HepG2 (cell line): ENCODE measurements around the gene FAM222B. TPM values are rescaled to one million over a fixed set of nuclear protein-coding genes. Genes with fewer than 3 reads are reported as not detected.

ENCODE experiments used
- ADNP ChIP-seq: sonication (generic); formaldehyde crosslinking; IDR thresholded peaks from 2 replicates; pipeline ENCODE4 v1.4.0; 2020; ENCODE audit warnings: missing genetic modification reagents
- ARNTL ChIP-seq: sonication (generic); formaldehyde crosslinking; IDR thresholded peaks from 2 replicates; pipeline ENCODE4 v1.4.0; 2020; ENCODE audit warnings: mild to moderate bottlenecking, missing genetic modification reagents
- CHCHD3 ChIP-seq: sonication (generic); formaldehyde crosslinking; IDR thresholded peaks from 2 replicates; pipeline ENCODE4 v1.8.0; 2022; ENCODE audit warnings: mild to moderate bottlenecking, missing genetic modification reagents, moderate library complexity
- CREBL2 ChIP-seq: sonication (generic); formaldehyde crosslinking; IDR thresholded peaks from 2 replicates; pipeline ENCODE4 v1.8.1; 2023; ENCODE audit warnings: missing genetic modification reagents, mild to moderate bottlenecking, borderline replicate concordance
- NFE2L2 ChIP-seq: fragments of 150-350 bp; IDR thresholded peaks from 2 replicates; pipeline ENCODE4 v1.6.1; 2014; ENCODE audit warnings: low read length
- SUZ12 ChIP-seq: fragments of 150-350 bp; IDR thresholded peaks from 2 replicates; pipeline ENCODE4 v1.6.1; 2014; ENCODE audit warnings: low read depth, low read length
- ZBTB2 ChIP-seq: sonication (generic); formaldehyde crosslinking; IDR thresholded peaks from 2 replicates; pipeline ENCODE4 v1.8.0; 2022; ENCODE audit warnings: low read depth, missing genetic modification reagents
- ZNF407 ChIP-seq: sonication (generic); formaldehyde crosslinking; IDR thresholded peaks from one replicate; pipeline ENCODE4 v1.5.1; 2020; ENCODE audit warnings: mild to moderate bottlenecking, missing genetic modification reagents; ENCODE audit errors: not compliant biosample characterization
- polyA plus RNA-seq, 8 experiments: library from polyadenylated mRNA; depleted of rRNA in 3 of 8; stranded (reverse) in 7 of 8; unstranded in 1 of 8; fragments of >200 nt; fragmentation: Illumina TruSeq in 4 of 8; extraction: Trizol in 4 of 8; gene quantifications; 2 replicates each; pipeline versions ENCODE4 v1.2.1 to v1.2.3, GENCODE V29; 2011 to 2016; ENCODE audit warnings: low read depth in 4 of 8, missing spikeins in 1 of 8, mixed read lengths in 1 of 8; ENCODE audit not compliant: insufficient read depth in 1 of 8
- total RNA-seq, 5 experiments: library from RNA; depleted of rRNA; stranded (reverse); fragments of >200 nt; fragmentation: Illumina TruSeq; extraction: Trizol; gene quantifications; 2 replicates each; pipeline ENCODE4 v1.2.3, GENCODE V29; 2016; ENCODE audit warnings: low read depth in 1 of 5
- TF ChIP-seq, protein P1 (sequence below): sonication (generic); formaldehyde crosslinking; IDR thresholded peaks from 2 replicates; pipeline ENCODE4 v1.4.0; 2020; ENCODE audit warnings: missing genetic modification reagents, borderline replicate concordance
- TF ChIP-seq, protein P2 (sequence below): sonication (generic); formaldehyde crosslinking; IDR thresholded peaks from 2 replicates; pipeline ENCODE4 v1.4.0; 2020; ENCODE audit warnings: missing genetic modification reagents, borderline replicate concordance

FAM222B gene
- total and polyA plus RNA-seq, 2 of the 13 experiments (the other 11 are each of a cell fraction or from before 2014, with no cell fraction given): 3.5 to 7.3 TPM

GRCh38 chr17:28726627-28727491, 115.7 kb downstream of the FAM222B start (continued):
- TF ChIP-seq CHCHD3 (CRISPR knock-in tag) (0 out of 2 replicates have a peak, but pooled peaks have one; percentile 25), NFE2L2 (no peak), ARNTL (CRISPR knock-in tag) (peak; percentile 17), ADNP (CRISPR knock-in tag) (no peak), SUZ12 (no peak), ZNF407 (CRISPR knock-in tag) (no peak), ZBTB2 (peak; percentile 28; the same call in 1 of the 2 replicates), CREBL2 (no peak)
- TF ChIP-seq, protein P1, sequence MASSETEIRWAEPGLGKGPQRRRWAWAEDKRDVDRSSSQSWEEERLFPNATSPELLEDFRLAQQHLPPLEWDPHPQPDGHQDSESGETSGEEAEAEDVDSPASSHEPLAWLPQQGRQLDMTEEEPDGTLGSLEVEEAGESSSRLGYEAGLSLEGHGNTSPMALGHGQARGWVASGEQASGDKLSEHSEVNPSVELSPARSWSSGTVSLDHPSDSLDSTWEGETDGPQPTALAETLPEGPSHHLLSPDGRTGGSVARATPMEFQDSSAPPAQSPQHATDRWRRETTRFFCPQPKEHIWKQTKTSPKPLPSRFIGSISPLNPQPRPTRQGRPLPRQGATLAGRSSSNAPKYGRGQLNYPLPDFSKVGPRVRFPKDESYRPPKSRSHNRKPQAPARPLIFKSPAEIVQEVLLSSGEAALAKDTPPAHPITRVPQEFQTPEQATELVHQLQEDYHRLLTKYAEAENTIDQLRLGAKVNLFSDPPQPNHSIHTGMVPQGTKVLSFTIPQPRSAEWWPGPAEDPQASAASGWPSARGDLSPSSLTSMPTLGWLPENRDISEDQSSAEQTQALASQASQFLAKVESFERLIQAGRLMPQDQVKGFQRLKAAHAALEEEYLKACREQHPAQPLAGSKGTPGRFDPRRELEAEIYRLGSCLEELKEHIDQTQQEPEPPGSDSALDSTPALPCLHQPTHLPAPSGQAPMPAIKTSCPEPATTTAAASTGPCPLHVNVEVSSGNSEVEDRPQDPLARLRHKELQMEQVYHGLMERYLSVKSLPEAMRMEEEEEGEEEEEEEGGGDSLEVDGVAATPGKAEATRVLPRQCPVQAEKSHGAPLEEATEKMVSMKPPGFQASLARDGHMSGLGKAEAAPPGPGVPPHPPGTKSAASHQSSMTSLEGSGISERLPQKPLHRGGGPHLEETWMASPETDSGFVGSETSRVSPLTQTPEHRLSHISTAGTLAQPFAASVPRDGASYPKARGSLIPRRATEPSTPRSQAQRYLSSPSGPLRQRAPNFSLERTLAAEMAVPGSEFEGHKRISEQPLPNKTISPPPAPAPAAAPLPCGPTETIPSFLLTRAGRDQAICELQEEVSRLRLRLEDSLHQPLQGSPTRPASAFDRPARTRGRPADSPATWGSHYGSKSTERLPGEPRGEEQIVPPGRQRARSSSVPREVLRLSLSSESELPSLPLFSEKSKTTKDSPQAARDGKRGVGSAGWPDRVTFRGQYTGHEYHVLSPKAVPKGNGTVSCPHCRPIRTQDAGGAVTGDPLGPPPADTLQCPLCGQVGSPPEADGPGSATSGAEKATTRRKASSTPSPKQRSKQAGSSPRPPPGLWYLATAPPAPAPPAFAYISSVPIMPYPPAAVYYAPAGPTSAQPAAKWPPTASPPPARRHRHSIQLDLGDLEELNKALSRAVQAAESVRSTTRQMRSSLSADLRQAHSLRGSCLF (CRISPR knock-in tag): no peak
- TF ChIP-seq, protein P2, sequence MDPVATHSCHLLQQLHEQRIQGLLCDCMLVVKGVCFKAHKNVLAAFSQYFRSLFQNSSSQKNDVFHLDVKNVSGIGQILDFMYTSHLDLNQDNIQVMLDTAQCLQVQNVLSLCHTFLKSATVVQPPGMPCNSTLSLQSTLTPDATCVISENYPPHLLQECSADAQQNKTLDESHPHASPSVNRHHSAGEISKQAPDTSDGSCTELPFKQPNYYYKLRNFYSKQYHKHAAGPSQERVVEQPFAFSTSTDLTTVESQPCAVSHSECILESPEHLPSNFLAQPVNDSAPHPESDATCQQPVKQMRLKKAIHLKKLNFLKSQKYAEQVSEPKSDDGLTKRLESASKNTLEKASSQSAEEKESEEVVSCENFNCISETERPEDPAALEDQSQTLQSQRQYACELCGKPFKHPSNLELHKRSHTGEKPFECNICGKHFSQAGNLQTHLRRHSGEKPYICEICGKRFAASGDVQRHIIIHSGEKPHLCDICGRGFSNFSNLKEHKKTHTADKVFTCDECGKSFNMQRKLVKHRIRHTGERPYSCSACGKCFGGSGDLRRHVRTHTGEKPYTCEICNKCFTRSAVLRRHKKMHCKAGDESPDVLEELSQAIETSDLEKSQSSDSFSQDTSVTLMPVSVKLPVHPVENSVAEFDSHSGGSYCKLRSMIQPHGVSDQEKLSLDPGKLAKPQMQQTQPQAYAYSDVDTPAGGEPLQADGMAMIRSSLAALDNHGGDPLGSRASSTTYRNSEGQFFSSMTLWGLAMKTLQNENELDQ: no peak
